HL-60 (cell line): ENCODE measurements around the gene HSD11B1.

Source experiments
- POLR2AphosphoS5 ChIP-seq: IDR thresholded peaks from 2 replicates; pipeline ENCODE4 v1.6.1; 2012; ENCODE audit warnings: low read depth
- TF ChIP-seq, protein P1 (sequence below): IDR thresholded peaks from one replicate; pipeline ENCODE4 v1.5.1; 2011; ENCODE audit warnings: low read length, control low read depth, inconsistent platforms; ENCODE audit not compliant: insufficient read depth

- no peak for TF ChIP-seq POLR2AphosphoS5
- TF ChIP-seq, protein P1, sequence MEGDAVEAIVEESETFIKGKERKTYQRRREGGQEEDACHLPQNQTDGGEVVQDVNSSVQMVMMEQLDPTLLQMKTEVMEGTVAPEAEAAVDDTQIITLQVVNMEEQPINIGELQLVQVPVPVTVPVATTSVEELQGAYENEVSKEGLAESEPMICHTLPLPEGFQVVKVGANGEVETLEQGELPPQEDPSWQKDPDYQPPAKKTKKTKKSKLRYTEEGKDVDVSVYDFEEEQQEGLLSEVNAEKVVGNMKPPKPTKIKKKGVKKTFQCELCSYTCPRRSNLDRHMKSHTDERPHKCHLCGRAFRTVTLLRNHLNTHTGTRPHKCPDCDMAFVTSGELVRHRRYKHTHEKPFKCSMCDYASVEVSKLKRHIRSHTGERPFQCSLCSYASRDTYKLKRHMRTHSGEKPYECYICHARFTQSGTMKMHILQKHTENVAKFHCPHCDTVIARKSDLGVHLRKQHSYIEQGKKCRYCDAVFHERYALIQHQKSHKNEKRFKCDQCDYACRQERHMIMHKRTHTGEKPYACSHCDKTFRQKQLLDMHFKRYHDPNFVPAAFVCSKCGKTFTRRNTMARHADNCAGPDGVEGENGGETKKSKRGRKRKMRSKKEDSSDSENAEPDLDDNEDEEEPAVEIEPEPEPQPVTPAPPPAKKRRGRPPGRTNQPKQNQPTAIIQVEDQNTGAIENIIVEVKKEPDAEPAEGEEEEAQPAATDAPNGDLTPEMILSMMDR: no peak
Observed at GRCh38 chr1:209710847-209711246, 6.2 kb downstream of the HSD11B1 start.
